Right kidney (tissue), 1 donor: Measurements from ENCODE around the gene GPN1.
"Not testable (repeated sequence)": the region's sequence is repeated elsewhere in the genome, so short reads cannot be mapped to it uniquely, and the experiment has no call there.

Experiments
- DNase-seq: peaks from one replicate; pipeline ENCODE4 v3.0.0-alpha.2; 2016

The GPN1 gene

GRCh38 chr2:27667446-27667845 lies 38.6 kb downstream of the GPN1 start:
- DNase-seq = no peak

GRCh38 chr2:27671235-27671634 lies 42.4 kb downstream of the GPN1 start:
- DNase-seq = no peak

- DNase-seq = no peak
Observed at GRCh38 chr2:27672723-27673486, 44.1 kb downstream of the GPN1 start.

GRCh38 chr2:27680571-27680970 lies 51.7 kb downstream of the GPN1 start:
- DNase-seq = no peak

- DNase-seq = no peak
Observed at GRCh38 chr2:27681841-27682240, 53.0 kb downstream of the GPN1 start.

- not testable (repeated sequence) for DNase-seq
Observed at GRCh38 chr2:27682334-27682771, 53.5 kb downstream of the GPN1 start.

GRCh38 chr2:27683390-27684071 lies 54.7 kb downstream of the GPN1 start:
- DNase-seq = peak; percentile 57

- DNase-seq = not testable (repeated sequence)
Observed at GRCh38 chr2:27685006-27685405, 56.2 kb downstream of the GPN1 start.

- DNase-seq = no peak
Observed at GRCh38 chr2:27685577-27685976, 56.7 kb downstream of the GPN1 start.

- DNase-seq = no peak
Observed at GRCh38 chr2:27687232-27687631, 58.4 kb downstream of the GPN1 start.

- no peak for DNase-seq
Observed at GRCh38 chr2:27689424-27689823, 60.6 kb downstream of the GPN1 start.

- DNase-seq = no peak
Observed at GRCh38 chr2:27690052-27690451, 61.2 kb downstream of the GPN1 start.

- DNase-seq = no peak
Observed at GRCh38 chr2:27697660-27698059, 68.8 kb downstream of the GPN1 start.
